Ascending aorta (tissue), 2 donors: ENCODE results near the gene MAP3K13. TPM values are rescaled to one million over a fixed set of nuclear protein-coding genes. Genes with fewer than 3 reads are reported as not detected.

Experiments
- DNase-seq, 2 donors: peaks; one replicate each; pipeline ENCODE4 v3.0.0-alpha.2; 2019; ENCODE audit warnings: low spot score in 2 of 2
- H3K27ac ChIP-seq, 2 donors: fragments of 200-600 bp; sonication (generic); one replicate each; pipeline ENCODE4 v1.5.1; 2016 to 2017; ENCODE audit warnings: mild to moderate bottlenecking in 1 of 2
- H3K27me3 ChIP-seq: fragments of 200-600 bp; sonication (generic); one replicate; pipeline ENCODE4 v1.5.1; 2017
- H3K36me3 ChIP-seq, 2 donors: fragments of 200-600 bp; sonication (generic); one replicate each; pipeline ENCODE4 v1.5.1; 2016
- H3K4me1 ChIP-seq, 2 donors: fragments of 200-600 bp; sonication (generic); one replicate each; pipeline ENCODE4 v1.5.1; 2016 to 2017; ENCODE audit warnings: mild to moderate bottlenecking in 1 of 2
- H3K4me3 ChIP-seq, 2 donors: fragments of 200-600 bp; sonication (generic); one replicate each; pipeline ENCODE4 v1.5.1; 2016 to 2017; ENCODE audit warnings: mild to moderate bottlenecking in 1 of 2
- H3K9me3 ChIP-seq, 2 donors: fragments of 200-600 bp; sonication (generic); one replicate each; pipeline ENCODE4 v1.5.1; 2016
- intact Hi-C: fragments of 100-400 bp; cut with DNase I; formaldehyde crosslinking; loops from one replicate; pipeline ENCODE4 v1.15.1; 2023
- total RNA-seq: library from RNA; depleted of rRNA; stranded (reverse); fragments of >200 nt; gene quantifications from one replicate; pipeline ENCODE4 v1.1.0, GENCODE V29; 2016
- TF ChIP-seq, protein P1 (sequence below), 3 experiments: fragments of 200-600 bp in 2 of 3; fragments of 450-650 bp in 1 of 3; sonication (generic) in 2 of 3; IDR thresholded peaks; one replicate each; pipeline ENCODE4 v1.5.1; 2016 to 2019; ENCODE audit warnings: antibody characterized with exemption in 3 of 3, mild to moderate bottlenecking in 1 of 3, moderate library complexity in 1 of 3

MAP3K13 gene
- total RNA-seq, 1 donor from 2014 or later: 21.9 TPM

DNA sequence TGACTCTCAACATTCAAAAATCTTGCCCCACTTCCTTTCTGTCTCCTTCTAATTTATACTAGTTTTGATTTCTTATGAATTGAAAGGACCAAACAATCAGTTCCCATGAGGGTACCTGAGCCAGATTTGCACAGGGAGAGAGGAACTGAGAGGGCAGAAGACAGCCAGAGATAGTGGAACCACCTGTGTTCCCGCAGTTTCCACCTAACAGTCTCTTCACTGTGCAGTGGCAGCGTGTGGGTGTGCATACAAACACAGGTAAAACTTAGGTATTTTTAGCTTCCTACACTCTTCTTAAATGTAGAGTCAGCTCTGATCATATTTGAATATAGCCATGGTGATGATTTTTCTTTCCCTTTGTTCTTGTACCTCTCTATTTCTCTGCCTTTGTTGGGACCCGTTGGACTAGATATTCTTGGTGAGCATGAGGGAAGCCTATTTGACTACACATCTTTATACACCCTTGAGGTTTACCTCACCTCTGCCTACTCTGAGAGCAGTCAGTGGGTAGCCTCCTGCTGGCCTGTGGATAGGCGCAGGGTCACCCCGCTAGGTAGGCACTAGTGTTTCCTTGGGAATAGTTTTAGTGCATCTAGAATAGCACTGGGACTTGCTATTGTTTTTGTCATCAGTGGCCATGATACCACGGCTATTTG, 58.8 kb downstream of the MAP3K13 start:
- Histone ChIP-seq H3K4me1 (no peaks in the 10 kb centered on the region), H3K36me3 (no peaks in the 10 kb centered on the region), H3K9me3 (no peaks in the 10 kb centered on the region), H3K27me3 (no peaks in the 10 kb centered on the region), H3K27ac (no peak overlapping the region), H3K4me3 (no peak overlapping the region)
- TF ChIP-seq, protein P1, sequence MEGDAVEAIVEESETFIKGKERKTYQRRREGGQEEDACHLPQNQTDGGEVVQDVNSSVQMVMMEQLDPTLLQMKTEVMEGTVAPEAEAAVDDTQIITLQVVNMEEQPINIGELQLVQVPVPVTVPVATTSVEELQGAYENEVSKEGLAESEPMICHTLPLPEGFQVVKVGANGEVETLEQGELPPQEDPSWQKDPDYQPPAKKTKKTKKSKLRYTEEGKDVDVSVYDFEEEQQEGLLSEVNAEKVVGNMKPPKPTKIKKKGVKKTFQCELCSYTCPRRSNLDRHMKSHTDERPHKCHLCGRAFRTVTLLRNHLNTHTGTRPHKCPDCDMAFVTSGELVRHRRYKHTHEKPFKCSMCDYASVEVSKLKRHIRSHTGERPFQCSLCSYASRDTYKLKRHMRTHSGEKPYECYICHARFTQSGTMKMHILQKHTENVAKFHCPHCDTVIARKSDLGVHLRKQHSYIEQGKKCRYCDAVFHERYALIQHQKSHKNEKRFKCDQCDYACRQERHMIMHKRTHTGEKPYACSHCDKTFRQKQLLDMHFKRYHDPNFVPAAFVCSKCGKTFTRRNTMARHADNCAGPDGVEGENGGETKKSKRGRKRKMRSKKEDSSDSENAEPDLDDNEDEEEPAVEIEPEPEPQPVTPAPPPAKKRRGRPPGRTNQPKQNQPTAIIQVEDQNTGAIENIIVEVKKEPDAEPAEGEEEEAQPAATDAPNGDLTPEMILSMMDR (IDR thresholded peaks at IDR 0.05): no peak
- intact Hi-C loops: no loop called here
- no peak for DNase-seq

DNA sequence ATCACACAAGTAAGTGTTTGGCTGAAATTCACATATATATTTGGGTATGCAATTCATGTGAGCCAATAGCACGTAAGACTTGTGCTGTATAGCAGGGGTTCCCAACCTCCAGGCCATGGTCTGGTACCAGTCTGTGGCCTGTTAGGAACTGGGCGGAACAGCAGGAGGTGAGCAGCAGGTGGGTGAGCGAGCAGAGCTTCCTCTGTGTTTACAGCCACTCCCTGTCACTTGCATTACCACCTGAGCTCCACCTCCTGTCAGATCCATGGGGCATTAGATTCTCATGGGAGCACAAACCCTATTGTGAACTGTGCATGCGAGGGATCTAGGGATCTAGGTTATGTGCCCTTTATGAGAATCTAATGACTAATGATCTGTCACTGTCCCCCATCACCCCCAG, 59.7 kb downstream of the MAP3K13 start:
- H3K27me3 ChIP-seq: no peaks in the 10 kb centered on the region
- TF ChIP-seq, protein P1 (IDR thresholded peaks at IDR 0.05): no peak
- H3K4me1 ChIP-seq: no peaks in the 10 kb centered on the region
- H3K9me3 ChIP-seq: no peaks in the 10 kb centered on the region
- H3K27ac ChIP-seq: no peak overlapping the region
- no peak overlapping the region for H3K4me3 ChIP-seq
- intact Hi-C loops: no loop called here
- no peak for DNase-seq
- H3K36me3 ChIP-seq: no peaks in the 10 kb centered on the region

DNA sequence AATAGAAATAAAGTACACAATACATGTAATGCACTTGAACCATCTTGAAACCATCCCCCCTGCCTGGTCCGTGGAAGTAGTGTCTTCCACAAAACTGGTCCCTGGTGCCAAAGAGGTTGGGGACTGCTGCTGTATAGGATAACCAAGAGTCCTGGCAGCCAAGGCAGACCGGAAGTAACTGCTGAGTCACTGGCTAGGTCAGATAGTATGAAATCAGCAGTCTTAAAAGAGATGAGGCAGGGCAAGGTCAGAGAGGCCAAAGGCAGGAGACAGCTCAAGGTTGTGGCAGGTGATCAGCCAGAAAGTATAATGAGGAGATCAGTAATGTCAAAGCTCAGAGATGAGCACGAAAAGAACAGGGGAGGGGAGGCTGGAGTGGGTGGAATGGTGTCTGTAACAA, 60.2 kb downstream of the MAP3K13 start:
- Histone ChIP-seq H3K4me1 (no peaks in the 10 kb centered on the region), H3K27me3 (no peaks in the 10 kb centered on the region), H3K27ac (no peak overlapping the region), H3K4me3 (no peak overlapping the region), H3K9me3 (no peaks in the 10 kb centered on the region), H3K36me3 (no peaks in the 10 kb centered on the region)
- no peak for DNase-seq
- intact Hi-C loops: no loop called here
- TF ChIP-seq, protein P1 (IDR thresholded peaks at IDR 0.05): no peak

GRCh38 chr3:185424435-185424834, 61.5 kb downstream of the MAP3K13 start:
- Histone ChIP-seq H3K4me1 (no peaks in the 10 kb centered on the region), H3K9me3 (no peaks in the 10 kb centered on the region), H3K36me3 (peaks cover 0 to 10% of the 10 kb centered on the region in 2 donors), H3K27me3 (no peaks in the 10 kb centered on the region), H3K4me3 (no peak overlapping the region), H3K27ac (no peak overlapping the region)
- intact Hi-C loops: no loop called here
- no peak for DNase-seq
- TF ChIP-seq, protein P1 (IDR thresholded peaks at IDR 0.05): no peak

DNA sequence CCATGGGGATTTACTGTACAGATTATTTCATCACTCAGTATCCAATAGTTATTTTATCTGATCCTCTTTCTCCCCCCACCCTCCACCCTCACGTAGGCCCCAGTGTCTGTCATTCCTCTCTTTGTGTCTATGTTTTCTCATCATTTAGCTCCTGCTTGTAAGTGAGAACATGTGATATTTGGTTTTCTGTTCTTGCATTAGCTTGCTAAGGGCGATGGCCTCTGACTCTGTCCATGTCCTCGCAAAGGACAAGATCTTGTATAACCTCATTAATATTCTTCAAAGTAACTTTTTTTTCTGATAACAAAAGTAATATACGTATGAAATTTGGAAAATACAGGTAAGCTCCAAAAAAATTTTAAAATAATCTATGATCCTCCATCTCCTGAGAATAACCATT, 67.4 kb downstream of the MAP3K13 start:
- H3K4me3 ChIP-seq: no peak overlapping the region
- no peak for DNase-seq
- H3K9me3 ChIP-seq: no peaks in the 10 kb centered on the region
- no peak overlapping the region for H3K27ac ChIP-seq
- H3K27me3 ChIP-seq: no peaks in the 10 kb centered on the region
- peaks cover 0 to 10% of the 10 kb centered on the region in 2 donors for H3K36me3 ChIP-seq
- H3K4me1 ChIP-seq: no peaks in the 10 kb centered on the region
- intact Hi-C loops: no loop called here
- TF ChIP-seq, protein P1 (IDR thresholded peaks at IDR 0.05): no peak
